ENCODE results near the gene DOCK1.

The DOCK1 gene

DNA sequence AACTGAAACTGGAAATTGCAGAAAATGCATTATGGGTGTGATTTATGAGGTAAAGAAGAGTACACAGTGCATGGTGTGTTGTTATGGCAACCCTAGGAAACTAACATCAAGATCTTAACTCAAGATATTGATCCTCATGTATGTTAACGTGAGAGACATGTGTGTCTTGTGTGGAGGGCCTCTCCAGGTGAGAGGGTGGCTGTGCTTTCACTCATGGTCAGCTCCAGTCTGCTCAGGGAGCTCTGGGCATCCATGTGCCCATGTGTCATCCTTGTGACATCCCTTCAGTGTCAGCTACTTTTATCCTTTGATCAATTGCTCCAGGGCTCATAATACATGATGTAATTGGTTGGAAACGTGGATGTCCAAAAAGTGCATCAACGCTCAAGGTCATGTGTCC, 316.1 kb downstream of the DOCK1 start:
- no peak for DNase-seq (ENCODE audit: low spot score)

DNA sequence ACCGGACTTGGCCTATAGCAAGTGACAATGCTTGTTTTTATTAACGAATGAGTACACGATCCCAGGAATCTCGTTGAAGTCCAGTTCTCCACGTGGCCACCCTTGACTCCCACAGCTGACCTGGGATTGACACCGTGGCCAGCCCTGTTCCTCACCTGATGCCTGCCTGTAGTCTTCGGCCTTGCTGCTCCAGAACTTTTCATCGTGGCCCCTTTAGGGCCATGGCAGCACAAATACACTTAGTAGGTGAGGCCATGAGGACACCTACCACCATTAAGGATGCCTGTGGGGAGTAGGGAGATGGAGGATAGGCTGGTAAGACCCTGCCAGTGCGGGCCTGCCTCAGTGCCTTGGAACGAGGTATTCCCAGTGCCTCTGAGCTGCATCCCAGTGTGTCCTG, 321.8 kb downstream of the DOCK1 start:
- DNase-seq (ENCODE audit: low spot score): no peak

DNA sequence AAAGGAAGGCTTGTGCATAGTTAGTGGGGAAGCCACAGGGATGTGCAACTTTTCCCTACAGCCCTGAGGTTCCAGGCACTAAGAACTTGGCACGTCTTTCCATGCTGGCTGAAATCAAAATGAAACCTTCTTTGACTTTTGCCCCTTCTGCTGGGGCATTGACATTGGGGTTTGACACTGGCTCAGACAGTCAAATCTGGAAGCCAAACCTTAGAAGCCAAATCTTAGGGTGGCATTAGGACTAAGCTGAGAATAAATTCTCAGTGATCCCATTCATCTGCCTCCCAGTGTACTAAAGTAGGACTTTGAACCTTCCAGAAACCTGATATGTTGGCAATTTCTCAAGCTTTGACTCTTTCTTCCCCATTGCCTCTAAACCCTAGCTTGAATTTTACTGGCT, 322.4 kb downstream of the DOCK1 start:
- no peak for DNase-seq (ENCODE audit: low spot score)

DNA sequence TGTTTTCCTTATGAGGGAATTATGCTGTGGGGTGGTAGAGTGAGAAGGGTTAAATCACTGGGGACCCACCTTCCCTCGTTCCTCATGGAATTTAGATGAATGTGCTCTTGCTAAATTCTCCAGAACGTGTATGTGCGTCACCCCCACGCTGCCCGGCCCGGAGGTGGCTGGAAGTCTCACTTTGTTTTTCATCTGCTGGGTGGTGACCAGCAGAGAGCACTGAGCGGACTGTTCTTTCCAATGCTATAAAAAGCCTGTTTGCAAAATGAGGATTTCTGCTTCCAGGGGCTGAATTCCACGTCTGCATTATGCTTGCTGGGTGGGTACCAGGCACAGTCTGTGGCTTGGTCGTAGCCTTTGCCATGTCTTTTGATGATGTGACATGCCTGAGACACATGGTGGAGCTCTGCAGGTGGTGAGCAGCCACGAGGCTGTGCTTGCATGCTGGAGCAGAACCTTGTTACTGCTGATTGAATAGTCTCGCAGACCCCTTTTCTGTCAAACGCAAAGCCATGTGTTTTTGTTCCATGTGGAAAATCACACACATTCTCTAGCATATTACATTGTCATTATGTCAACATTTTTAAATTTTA, 323.1 kb downstream of the DOCK1 start:
- DNase-seq (ENCODE audit: low spot score): no peak

DNA sequence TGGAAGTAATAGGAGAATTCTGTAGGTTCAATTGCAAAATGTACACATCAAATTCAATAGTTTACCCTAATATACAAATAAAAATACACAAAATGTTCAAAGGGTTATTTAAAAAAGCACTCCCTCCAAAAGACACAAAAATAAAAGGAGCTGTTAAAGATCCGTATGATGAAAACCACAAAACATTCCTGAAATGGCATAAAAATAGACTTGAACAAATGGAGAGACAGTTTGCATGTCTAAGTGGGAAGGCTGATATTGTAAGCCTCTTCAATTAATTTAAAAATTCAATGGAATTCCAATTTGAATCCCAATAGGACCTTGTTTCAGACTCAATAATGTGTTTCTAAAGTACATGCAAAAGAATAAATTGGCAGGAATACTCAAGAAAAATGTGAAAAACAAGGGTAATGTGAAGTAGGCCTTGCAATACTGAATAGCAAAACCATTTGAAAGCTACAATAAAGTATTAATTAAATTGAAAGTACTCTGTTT, 329.1 kb downstream of the DOCK1 start:
- no peak for DNase-seq (ENCODE audit: low spot score)

DNA sequence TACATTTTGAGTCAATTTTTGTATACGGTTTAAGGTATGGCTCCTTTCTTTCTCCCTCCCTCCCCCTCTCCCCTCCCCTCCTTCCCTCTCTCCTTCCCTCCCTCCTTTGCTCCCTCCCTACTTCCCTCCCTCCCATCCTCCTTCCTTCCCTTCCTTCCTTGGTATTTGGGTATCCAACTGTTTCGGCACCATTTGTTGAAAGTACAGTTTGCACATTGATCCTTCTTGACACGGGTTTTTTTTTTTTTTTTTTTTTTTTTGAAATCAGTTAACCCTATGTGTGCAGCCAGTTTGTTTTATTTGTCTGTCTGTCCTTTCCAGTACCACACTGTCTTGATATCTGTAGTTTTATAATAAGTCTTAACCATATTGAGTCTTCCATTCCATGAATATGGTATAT, 331.0 kb downstream of the DOCK1 start:
- DNase-seq (ENCODE audit: low spot score): no peak

DNA sequence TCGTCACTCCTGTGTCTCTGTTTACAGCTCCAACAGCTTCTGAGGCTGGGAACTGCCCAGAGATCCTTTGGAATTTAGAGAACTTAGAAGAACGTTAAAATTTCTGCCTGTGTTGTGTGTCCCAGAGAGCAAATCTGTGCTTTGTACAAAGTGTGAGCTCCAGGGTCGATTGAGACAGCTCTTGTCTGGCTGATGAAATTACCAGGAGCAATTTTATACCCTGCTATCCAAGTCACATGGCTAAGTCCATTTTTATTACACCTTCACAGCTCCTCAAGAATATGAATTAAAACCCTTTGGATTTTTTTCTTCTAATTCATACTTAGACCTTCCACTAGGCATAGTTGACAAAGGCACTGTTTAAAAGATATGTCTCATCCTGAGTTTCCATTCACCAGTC, 337.7 kb downstream of the DOCK1 start:
- no peak for DNase-seq (ENCODE audit: low spot score)

DNA sequence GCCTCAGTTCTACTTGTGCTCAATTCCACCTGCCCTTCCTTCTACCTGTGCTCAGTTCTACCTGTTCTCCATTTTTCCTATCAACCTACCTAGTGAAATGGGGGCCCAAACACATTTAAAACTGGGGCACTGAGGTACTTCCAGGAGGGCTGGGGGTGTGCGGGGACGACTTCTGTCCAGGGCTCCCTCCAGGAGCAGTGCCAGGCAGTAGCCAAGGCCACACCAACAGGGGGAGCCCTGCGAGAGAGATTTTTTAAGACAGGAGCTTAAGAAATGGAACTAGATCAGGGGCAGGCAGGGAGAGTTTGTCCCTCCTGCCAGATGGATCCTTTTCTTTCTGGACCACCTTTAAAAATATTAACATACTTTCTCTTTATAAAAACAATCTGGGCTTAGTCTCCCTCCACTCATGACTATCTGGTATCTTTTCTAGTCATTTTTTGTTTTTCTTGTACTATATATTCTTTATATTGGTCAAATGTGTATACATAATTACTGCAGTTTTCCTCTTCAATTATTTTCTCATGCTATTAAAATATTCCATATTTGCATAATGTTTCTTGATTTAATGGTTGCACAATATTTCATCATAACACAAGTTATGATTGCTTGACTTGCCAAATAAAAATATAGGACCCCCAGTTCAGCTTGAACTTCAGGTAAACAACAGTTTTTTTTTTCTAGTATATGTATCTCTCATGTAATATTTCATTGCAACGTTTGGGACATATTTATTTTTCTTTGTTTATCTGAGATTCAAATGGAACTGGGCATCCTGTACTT, 338.5 kb downstream of the DOCK1 start:
- DNase-seq (ENCODE audit: low spot score): no peak

DNA sequence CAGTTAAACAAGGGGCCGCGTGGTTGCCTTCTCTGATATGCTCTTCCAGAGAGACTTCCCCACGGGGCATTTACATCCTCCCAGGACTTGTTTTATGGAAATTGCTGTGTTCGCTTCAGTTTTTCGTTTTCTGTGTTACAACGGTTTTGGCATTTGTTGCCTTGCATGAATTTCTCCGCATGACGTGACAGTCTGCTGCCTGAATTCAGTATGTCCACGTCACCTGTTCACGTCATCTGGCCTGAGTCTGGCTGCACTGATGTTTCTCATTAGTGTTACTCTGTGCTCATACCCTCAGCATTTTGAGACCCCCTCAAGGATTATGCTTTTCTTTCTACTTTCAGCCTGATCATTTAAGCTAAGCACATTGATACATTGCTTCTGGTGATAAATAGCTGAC, 340.2 kb downstream of the DOCK1 start:
- no peak for DNase-seq (ENCODE audit: low spot score)

DNA sequence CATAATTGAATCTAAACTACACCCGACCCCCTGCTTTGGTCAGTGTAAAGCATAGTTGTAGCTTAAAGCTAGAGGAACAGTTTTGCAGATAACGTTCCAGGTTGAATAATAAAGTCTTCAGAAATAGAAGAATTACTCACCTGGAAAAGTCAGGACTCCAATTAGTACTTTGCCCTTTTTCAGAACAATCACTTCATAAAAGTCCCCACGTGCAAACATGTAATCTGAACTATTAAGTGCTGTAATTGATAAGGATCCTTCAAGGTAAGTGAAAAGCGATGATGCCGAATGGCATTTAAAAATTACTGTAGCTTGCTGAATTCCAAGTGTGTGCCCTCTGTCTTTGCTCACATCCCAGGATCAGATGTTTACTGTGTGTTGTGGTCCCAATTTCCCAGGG, 344.8 kb downstream of the DOCK1 start:
- DNase-seq (ENCODE audit: low spot score): no peak

DNA sequence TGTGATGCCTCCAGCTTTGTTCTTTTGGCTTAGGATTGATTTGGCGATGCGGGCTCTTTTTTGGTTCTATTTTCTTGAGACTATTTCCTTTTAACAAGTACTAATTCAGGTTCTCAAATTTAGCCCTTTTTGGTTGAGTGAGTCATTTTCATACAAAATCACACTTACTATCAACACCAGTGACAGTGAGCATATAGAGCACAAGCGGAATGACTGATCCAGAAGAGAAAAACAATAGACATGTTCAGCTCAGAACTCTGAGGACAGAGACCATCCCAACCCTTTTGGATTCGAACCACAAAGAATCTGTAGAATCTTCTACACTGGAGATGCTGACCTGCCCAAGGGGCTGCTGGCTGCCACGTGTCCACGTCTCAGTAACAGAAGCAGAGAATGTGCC, 347.6 kb downstream of the DOCK1 start:
- DNase-seq (ENCODE audit: low spot score): no peak

DNA sequence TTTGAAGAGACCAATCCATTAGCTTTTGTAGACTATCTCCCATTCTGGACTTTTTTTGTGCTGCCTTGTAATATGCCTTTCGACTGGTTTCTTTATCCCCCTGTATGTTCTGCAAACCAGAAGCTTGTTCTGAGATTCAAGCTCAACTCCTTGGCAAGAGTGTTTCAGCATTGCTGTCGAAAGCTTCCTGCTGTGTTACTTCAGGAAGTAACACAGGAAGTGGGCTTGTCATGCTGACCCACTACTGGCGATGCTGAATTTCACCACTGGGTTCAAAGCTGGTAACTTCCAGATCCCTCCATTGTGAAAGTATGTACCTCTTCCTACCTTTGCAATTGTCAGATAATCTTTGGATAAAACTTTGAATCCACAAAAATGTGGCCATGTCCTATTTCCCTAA, 349.0 kb downstream of the DOCK1 start:
- DNase-seq (ENCODE audit: low spot score): no peak

DNA sequence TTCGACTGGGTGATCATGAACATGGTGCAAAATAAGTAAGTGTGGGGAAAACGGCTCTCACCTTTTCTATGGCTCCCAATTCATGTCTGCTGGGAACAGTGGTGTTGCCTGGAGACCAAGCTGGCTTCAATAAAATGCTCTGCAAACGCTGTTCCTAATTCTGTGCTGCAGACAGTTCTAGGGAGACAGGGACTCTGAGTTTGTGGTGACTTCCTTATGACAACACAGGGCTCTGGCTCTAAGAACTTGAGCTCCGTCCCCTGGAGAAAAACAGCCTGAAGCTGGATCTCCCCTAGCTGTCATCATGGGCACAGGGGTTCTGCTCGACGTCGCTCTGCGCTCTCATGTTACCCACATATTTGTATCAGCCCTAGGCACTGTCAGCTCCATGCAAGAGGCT, 352.2 kb downstream of the DOCK1 start:
- no peak for DNase-seq (ENCODE audit: low spot score)

DNA sequence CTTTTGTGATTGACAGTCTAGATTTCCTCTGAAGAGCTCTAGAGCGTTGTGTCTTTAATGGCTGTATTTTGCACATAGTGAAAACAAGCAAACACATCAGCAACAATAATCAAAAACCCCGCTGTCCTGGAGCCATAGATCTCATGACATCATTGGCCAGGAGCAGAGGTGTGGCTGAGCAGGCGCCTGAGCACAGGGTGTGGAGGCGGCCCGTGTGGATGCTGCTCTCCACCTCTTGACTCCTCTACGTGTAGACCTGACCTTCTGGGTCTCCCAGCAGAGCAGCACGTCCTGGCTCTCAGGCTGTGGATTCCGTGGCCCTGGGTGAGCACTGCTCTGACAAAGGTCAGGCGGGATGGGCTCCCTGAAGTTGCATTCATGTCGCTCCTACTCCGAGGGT, 354.1 kb downstream of the DOCK1 start:
- no peak for DNase-seq (ENCODE audit: low spot score)

DNA sequence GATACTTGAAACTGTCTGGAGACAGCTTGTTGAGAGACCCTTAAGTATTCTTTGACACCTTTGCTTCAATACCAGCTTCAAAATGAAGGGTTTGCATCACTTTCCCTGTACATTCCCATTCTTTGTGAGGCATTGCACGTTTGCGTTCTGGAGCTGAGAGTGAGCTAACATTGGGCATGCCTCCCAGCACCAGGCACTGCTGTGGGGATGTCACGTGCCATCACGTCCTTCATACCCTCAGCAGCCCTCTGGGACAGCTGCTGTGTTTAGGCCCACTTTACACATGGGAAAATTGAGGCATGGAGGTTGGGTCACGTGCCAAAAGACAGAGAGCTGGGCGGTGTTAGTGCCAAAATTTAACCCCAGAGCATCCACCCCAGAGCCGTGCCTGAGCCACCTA, 357.4 kb downstream of the DOCK1 start:
- no peak for DNase-seq (ENCODE audit: low spot score)

DNA sequence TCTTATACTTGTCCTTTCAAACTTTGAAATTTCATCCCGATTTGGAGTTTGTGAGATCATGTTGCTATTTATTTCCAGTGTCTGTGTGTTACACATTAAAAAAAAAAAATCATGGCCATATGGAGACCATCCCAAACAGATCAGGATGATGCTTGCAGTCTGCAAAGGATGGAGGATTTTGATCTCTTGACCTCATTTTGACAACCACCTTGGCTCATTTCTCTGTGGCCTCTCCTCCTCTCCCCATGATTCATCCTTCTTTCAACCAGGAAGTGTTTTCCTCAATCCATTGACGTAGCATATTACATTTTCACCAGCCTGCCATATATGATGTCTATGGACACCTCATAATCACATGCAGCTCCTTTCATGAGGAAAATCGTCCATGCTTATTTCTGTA, 360.1 kb downstream of the DOCK1 start:
- no peak for DNase-seq (ENCODE audit: low spot score)

DNA sequence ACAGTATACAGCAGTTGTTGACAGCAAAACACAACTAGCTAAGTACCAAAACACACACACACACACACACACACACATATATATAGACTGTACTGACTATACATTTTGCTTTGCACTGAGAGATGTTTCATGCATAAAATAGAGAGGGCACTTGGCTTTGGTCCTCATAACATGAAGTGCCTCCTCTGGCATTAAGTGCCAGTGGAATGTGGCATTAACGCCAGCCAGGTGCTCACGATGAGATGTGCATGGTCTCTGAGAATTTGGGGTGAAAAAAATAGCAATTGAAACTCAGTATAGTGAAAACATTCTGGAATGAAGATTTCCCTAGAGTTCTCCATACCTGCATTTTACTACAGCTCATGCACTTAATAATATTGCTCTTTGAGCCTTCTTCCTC, 361.2 kb downstream of the DOCK1 start:
- DNase-seq (ENCODE audit: low spot score): no peak

DNA sequence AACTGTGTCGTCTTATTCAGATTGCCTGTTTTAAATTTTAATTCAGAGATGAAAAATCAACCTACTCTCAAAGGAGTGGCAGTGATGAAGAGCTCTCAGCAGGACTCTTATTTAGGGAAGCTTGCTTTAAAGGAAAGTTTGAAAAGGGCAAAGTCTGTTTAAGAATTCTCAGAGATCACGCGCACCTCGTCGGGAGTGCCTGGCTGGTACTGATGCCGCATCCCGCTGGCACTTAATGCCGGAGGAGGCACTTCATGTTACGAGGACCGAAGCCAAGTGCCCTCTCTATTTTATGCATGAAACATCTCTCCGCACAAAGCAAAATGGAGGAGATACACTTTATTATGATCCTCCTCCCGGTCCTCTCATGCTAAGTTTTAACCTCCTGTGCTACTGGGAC, 362.2 kb downstream of the DOCK1 start:
- no peak for DNase-seq (ENCODE audit: low spot score)

DNA sequence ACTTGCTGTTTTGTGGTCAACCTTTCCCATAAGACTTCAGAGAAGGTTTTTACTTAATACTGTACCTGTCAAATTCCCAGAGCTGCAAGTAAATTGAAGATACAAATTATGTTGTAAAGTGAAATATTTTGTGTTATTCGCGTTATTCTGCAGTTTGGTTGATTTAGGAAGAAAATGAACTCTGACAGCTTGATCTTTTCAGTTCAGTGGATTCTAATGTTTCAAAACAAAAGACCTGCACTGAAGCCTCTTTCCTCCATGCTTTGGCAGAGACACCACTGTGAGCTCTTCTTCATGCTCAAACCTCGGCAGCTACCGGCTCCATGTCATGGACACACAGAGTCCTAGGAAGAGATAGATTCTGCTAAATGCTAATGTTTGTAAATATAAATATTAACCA, 366.8 kb downstream of the DOCK1 start:
- no peak for DNase-seq (ENCODE audit: low spot score)

DNA sequence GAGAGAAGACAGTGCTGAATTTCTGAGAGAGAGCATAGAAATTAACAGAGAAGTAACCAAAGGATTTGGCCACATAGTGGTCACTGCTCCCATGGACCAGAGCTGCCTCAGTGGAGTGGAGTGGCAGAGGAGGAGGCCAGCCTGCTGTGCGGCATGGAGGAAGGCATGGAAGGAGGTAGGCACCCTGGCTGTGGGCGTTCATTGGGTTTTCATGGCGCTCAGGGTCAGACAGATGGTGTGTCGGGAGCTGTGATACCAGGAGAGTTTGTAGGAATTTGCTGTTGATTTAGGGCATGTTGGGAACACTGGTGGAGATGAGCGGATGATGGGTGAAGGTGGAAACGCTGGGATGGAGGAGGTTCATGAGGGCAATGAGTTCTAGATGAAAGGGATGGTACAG, 370.0 kb downstream of the DOCK1 start:
- DNase-seq (ENCODE audit: low spot score): no peak

DNA sequence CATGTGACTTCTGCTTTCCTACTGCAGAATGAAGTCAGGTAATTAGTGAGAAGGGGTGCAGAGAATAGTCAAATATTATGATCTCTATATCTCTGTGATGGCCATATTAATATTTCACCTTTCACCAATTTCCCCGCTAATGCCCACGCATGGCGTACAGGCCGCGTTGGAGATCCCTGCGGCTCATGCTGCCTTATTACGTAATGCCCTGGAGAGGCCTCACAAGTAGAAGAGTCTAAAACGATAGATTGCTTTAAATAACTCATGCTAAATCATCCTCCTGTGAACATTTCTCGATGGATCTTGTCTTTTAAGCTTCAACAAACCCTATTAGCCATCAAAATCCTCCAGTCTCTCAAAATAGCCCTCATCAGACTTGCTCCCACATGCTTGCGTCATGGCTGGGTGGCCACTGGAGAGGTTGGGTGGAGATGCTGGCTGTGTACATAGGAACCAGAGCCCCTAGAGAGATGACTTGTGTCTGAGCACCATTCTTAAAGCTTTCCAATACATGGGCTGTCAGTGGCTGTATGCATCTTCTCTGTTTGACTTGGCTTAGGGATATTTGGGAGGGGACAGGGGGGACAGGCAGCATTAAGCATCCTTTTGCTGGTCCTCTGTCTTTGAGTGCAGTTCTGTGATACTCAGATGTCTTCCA, 370.7 kb downstream of the DOCK1 start:
- no peak for DNase-seq (ENCODE audit: low spot score)

DNA sequence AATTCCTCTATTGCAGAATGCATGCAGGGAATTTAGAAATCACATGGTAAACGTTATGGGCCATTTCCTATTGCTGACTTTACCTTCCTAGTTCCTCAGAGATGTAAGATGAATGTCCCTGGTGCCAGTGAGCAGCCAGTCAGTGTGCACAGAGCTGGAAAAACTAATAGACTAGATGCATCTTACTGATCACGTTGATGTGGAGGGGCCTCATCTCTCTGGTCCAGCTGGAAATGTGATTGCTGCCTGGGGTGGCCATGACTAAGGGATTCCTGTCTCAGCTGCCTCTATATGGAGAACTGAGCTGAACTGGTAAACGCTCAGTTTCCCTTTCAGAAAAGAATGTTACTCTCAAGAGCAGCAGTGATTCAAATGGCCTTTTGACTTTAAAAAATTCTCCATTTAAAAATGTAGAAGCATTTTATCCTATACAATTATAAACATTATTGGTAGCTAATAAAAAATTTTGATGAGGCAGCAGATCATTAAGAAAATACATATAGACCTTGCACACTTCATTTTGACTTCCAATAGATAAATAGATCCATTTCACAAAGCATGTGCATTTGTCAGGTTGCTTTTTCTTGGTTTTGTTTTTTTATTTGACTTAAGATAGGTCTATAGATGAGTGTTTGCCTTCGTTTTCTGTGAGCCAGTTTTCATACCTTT, 371.7 kb downstream of the DOCK1 start:
- no peak for DNase-seq (ENCODE audit: low spot score)

DNA sequence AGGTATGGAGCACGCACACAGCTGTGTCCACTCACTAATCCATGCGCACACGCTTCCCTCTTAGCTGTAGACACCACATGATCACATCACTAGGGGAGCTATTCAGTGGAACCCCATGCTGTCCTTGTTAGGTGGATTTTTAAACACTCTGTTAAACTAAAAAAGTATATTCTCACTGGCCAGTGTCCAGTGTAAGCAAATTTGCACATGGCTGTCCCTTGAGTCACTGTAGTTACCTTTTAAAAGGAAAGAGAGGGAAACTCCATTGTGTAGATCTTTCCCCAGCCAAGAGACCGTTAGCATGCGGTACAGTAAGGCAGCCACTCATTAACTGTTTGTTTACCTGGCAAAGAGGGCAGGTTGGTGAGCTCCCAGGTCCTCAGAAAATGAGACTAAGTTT, 372.8 kb downstream of the DOCK1 start:
- DNase-seq (ENCODE audit: low spot score): no peak
